ENCODE data around the gene PI4KA.

DNA sequence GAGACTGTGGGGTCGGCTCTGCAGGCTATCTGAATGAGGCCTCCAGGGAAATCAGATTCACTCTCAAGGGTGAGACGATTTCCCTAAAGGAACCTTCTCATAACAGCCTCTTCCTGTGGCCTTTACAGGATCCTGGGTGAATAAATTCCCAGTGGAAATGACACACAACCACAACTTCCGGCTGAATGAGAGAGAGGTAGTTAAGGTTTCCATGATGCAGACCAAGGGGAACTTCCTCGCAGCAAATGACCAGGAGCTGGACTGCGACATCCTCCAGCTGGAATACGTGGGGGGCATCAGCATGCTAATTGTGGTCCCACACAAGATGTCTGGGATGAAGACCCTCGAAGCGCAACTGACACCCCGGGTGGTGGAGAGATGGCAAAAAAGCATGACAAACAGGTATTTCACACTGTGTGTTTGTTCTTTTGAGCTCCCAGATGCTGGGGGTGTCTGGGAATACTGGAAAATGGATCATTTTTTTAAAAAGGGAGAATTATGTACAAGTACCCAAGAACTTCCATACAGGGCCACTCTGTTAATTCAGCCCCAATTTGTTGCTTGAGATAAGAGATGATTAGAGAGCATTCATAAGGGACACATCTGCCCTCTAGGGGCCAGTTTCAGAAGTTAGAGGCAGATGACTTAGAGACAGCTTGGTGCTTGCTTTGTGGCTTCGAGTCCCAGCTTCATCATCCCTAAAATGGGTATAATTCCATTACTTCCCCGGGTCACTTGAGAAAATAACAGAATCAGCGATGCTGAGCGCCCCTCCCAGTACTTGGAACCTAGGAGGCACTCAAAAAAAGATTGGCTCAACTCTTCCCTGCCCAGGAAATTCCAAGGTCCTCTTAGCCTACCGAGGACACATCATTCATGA, 74.5 kb downstream of the PI4KA start:
- TF ChIP-seq, protein P1, sequence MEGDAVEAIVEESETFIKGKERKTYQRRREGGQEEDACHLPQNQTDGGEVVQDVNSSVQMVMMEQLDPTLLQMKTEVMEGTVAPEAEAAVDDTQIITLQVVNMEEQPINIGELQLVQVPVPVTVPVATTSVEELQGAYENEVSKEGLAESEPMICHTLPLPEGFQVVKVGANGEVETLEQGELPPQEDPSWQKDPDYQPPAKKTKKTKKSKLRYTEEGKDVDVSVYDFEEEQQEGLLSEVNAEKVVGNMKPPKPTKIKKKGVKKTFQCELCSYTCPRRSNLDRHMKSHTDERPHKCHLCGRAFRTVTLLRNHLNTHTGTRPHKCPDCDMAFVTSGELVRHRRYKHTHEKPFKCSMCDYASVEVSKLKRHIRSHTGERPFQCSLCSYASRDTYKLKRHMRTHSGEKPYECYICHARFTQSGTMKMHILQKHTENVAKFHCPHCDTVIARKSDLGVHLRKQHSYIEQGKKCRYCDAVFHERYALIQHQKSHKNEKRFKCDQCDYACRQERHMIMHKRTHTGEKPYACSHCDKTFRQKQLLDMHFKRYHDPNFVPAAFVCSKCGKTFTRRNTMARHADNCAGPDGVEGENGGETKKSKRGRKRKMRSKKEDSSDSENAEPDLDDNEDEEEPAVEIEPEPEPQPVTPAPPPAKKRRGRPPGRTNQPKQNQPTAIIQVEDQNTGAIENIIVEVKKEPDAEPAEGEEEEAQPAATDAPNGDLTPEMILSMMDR (conservative IDR thresholded peaks at IDR 0.05 in 1 of 2, IDR thresholded peaks at IDR 0.05 in 1 of 2; ENCODE audit: extremely low read depth in 1 of 2, insufficient read depth in 1 of 2, low read depth in 1 of 2, low read length in 2 of 2), result peak; percentile 74 to 78
- TF ChIP-seq EZH2 (IDR thresholded peaks at IDR 0.05; ENCODE audit: borderline replicate concordance, low read length), result no peak

Measured in mammary epithelial cell (primary cell).